GM18526 (cell line): Measurements from ENCODE around the gene IGSF23.

Experiments
- POLR2A ChIP-seq: IDR thresholded peaks from 3 replicates; pipeline ENCODE4 v1.6.1; 2011; ENCODE audit not compliant: insufficient read length; ENCODE audit errors: extremely low read depth

Gene IGSF23, protein sequence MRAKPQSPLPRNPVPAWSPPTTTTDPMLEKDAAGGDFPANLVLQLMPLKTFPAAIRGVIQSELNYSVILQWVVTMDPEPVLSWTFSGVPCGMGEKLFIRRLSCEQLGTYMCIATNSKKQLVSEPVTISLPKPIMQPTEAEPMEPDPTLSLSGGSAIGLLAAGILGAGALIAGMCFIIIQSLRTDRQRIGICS

DNA sequence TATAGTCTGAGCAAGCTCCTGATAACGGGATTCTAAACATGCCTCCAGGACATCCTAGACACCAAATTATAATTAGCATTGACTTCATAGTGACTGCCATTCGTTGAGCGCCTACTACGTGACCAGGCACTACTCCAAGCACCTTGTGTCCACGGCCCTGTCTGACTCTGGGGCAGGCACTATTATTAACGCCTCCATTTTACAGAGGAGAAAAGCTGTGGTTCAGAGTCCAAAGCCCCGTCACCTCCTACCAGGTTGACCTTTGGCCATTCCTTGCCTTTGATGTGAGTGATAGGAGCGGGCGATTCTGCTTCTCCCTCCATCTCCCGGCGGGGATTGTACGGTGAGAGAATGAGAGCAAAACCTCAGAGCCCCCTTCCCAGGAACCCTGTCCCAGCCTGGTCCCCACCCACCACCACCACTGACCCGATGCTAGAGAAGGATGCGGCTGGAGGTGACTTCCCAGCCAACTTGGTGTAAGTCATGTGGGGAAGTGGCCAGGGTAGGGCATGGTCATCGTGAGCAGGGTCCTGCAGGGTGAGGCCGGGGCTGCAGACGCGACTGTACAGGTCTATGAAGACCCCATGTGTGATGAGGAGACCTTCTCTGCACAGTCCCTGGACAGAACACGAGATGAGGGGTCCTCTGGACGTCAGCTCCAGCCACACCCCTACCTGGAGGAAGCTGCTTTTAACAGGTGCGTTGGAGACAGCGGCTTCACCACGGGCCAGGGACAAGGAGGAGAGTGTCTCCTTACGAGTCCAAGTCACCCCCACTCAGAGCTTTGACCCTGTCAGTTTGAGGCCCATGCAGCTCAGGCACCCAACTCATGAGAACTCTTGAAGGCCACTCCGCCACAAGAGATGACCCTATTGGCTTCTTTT, at the start of gene IGSF23:
TSS of gene IGSF23 (plus strand) at position 269 of the 884 bp plus-strand sequence. CDS start at position 352, 83 bp downstream.
- TF ChIP-seq POLR2A, result no peak

DNA sequence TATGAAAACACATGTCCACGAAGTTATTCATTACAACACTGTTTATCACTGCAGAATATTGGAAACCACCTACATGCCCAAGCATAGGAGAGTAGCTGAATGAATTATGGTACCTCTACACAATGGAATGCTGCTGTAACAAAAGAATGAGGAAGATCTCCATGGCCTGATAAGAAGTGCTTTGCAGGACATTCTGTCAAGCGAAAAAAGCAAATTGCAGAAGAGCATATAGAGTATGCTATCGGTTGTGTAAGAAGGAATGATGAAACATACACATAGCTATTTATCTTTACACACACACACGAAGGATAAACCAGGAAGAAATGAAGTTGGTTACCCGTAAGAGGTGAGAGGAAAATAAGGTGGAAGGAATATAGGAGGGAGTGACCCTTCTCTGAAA, 46.4 kb upstream of the IGSF23 start:
- TF ChIP-seq POLR2A, result no peak

DNA sequence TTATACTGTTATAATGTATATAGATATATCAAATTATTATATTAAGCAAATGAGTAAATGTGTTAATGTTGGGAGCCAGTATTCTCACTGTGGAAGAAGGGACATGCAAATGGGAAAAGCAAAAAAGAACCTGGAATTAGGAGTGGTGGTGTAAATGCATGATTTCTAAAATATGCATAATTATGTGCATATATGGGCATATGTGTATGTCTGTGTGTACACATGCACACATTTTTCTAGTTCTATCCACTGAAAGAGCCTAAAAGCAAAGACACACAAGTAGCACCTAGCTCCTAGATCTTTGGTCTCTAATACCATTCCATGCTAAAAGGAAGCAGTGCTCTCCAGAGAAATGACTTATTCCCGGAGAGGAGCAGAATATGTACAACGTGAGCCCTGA, 45.6 kb upstream of the IGSF23 start:
- TF ChIP-seq POLR2A, result no peak

DNA sequence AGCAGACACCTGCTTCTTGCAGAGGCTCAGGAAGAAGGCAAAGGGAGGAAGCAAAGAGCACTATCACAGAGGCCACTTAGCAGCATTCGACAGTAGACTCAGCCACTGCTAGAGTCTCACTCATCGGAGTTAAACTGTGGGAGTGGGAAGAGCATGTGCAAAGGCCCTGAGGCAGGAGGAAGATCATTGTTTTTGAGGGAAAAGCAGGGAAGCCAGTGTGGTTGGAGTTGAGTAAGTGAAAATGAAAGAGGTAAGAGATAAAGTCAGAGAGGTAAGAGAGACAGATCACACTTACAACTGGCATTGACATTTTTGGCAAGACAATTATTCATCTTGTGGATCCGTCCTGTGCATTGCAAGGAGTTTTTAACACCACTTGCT, 42.8 kb upstream of the IGSF23 start:
- TF ChIP-seq POLR2A, result no peak

DNA sequence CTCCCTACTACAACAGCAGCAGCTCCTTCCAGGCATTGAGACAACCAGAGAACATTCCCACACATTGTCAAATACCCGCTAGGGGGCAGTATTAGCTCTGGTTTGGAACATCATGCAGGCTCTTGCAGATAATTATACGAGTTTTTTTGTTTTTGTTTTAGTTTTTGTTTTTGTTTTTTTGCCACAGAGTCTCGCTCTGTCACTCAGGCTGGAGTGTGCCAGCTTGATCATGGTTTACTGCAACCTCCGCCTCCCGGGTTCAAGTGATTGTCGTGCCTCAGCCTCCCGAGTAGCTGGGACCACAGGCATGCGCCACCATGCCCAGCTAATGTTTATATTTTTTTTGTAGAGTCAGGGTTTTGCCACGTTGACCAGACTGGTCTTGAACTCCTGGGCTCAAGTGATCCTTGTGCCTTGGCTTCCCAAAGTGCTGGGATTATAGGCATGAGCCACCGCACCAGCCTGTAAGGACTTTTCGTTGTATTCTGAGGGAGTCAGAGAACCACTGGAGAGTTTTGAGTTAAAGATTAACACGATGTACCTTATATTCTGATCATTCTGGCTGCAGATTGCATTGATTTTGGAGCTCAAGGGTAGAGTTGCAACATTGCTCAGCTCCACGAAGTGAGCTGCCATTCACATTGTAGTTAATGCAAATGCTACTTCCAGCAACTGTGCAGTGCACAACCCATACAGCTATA, 42.2 kb upstream of the IGSF23 start:
- TF ChIP-seq POLR2A, result no peak

DNA sequence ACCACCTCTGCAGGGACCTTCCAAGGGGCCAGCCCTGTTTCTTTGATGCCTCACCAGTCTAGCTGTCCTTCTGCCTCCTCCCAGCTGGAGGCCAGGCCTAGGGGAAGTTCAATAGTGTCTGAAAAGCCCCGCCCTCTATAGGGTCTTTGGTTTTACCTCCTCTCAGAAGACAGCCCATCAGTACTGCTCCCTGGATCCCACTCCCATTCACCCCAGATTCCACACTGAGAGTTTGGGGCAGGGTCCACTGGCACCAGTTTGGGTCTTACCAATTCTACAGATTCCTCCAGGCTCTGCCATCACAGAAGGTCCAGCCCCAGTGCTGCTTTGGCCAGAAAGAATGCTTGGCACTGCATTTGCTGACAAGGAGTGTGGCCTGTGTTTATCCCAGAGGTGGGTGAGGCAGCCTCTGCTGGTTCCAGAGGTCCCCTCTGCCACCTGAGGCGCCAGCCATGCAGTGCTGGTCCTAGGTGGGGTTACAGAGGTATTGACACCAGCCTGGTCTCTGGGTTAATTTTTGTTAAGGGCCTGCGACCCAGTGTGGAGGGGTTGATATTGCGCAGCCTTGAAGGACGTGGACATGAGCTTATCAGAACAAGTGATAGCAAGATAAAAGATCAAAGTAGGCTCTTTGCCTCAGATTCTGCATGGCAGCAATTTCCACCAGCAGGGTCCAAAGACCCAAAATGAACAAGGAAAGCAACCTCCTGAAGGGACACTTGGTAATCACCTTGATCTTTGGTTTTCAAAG, 41.4 kb upstream of the IGSF23 start:
- TF ChIP-seq POLR2A, result no peak

DNA sequence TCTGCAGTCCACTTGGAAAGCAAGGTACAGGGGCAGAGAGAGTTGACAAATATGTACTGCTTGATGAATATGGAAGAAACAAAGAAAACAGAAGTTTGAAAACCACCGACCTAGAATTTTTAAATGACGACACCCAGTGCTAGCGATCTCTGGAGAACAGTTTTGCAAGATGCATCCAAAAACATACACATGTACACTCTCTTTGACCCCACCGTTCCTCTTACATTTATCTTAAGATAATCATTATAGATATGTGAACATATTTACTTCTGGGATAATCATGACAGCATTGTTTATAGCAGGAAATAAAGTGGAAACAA, 40.8 kb upstream of the IGSF23 start:
- no peak for TF ChIP-seq POLR2A

DNA sequence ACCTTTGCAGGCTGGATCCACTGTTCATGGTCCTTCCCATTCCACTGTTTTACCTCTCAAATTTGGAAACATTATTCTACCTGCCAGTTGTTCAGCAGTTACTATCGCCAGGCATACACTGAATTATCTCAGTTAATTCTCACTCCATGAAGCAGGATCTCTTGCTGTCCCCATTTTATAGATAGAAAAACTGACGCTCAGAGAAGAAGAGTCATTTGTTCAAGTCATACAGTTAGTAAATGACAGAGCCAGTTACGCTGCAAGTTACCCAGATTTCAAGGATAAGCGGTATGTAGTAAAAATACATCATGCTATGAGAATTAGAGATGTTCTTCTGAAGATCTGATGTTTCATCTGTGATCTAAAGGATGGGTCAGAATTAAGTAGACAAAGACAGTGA, 40.2 kb upstream of the IGSF23 start:
- TF ChIP-seq POLR2A, result no peak

DNA sequence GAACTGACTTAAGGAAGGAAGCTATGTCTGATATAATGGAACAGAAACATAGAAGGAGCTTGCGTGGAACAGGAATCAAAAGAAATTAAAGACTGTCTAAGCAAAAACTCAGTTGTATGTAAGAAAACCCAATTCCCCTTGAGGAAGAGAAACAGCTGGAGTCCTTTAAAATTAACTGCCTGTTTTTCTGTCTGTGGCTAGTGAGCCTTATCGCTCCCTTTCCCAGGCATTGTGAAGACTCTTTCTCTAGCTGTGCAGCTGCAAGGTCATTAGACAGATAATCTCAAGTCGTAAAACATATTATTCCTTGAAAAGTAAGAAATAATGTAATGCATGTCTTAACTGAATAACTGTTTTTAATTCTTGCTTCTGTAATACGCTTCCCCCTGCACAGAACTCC, 39.7 kb upstream of the IGSF23 start:
- TF ChIP-seq POLR2A, result no peak

DNA sequence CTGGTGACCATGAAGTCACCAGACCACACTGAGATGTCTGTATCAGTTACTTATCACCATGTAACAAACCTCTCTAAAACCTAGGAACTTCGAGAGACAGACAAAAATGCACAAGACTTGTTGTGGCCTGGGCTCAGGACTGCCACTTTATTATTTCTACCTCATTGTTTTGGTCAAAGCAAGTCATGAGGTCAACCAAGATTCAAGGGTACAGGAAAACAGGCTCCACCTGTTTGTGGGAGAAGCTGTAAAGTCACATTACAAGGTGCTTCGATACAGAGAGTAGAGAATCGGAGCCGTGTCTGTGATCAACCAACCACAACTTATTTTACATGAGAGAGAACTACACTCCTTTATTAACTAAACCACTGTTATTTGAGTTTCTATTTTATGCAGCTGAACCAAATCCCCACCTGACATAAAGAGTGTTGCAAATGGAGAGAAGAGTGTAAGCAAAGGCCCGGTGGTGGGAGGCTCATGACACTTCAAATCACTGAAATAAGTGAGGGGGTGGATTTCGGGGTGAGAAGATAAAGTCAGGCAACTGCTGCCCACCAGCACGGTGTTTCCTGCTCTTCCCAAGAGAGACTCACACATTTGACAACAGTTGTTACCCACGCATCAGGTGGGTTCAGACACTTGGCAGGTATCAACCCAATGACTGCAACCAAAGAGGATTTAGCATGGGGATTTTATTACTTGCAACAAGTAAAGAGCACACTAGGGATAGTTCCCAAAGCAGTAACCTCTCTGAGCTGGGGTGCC, 39.0 kb upstream of the IGSF23 start:
- TF ChIP-seq POLR2A, result no peak

DNA sequence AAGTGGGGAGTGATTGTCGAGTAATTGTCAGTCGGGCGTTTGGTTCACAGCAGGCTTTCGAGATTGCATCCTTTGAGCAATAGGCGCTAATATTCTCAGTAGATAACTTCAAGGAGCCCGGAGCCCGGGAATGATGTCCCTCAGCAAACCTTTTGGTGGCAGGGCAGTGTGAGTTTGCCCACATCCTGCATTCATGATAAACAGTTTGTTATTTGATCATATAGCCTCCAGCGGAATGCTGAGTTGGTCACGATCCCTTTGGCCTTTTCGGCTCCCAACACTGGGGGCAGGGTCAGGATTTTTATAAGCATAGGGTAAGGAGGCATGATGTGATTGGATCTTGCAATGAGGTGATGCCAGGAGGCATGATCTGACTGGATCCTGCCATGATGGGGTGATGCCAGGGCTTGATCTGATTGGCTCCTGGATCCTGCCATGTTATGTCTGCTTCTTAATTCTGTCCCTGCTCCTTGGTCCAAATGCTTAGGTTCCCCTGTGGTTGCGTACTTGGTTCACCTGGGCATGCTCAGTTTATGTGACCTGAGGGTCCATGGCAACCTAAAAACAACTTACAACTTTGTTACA, 38.2 kb upstream of the IGSF23 start:
- no peak for TF ChIP-seq POLR2A

DNA sequence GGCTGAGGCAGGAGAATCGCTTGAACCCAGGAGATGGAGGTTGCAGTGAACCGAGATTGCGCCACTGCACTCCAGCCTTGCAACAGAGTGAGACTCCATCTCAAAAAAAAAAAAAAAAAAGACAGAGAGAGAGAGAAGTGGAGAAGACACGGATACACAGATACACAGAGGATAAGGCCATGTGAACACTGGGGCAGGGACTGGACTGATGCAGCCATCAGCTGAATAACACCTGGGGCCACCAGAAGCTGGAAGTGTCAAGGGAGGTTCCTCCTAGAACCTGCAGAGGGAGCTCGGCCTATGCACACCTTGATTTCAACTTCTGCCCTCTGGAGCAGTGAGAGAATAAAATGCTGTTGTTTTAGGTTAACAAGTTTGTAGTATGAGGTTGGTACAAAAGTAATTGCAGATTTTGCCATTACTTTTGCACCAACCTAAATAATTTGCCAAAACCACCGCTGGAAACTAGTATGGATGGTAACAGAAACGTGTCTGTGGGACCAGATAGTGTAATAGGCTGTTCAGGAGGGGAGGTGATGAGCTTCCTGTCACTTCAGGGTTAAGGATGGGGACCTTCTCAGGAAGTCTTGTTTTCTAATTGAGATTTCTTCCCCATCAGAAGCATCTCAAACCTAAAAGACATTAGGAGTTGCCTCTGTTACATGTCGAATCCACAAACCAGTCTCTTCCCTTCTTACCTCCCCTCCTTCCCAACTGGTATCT, 36.4 kb upstream of the IGSF23 start:
- no peak for TF ChIP-seq POLR2A

DNA sequence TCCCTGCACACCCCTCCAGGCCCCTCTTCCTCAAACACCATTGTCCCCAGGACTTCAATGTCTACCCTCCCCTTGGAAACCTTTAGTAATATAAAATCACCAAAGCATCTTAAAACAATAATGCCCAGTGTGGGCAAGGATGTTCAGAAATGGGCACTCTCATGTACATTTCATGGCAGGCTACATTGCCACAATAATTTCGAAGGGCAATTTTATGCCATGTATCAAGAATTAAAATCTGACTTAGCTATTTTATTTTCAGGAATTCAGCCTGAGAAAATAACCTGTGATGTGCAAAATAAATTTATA, 35.8 kb upstream of the IGSF23 start:
- TF ChIP-seq POLR2A, result no peak
